ENCODE results near the gene GPC5.

DNA sequence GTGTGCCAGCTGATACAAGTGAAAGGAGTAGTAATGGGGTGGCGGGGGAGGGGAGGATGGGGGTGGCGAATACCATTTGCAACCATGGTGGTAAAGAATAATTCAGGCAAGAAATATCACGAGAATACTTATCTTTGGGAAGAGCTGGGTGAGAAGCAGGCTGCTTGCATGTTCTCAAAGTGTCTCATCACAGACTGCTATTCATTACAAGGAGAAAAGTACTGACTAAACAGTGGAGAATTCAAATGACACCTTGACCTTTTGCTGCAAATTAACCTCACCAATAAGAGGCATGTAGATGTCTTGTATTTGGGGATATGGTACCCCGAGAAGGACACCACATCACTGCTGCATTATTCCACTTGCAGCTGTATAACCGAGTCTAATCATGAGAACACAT, 1242.5 kb downstream of the GPC5 start:
- TF ChIP-seq NR2F2 (IDR thresholded peaks at IDR 0.05) = no peak
- TF ChIP-seq, protein P1, sequence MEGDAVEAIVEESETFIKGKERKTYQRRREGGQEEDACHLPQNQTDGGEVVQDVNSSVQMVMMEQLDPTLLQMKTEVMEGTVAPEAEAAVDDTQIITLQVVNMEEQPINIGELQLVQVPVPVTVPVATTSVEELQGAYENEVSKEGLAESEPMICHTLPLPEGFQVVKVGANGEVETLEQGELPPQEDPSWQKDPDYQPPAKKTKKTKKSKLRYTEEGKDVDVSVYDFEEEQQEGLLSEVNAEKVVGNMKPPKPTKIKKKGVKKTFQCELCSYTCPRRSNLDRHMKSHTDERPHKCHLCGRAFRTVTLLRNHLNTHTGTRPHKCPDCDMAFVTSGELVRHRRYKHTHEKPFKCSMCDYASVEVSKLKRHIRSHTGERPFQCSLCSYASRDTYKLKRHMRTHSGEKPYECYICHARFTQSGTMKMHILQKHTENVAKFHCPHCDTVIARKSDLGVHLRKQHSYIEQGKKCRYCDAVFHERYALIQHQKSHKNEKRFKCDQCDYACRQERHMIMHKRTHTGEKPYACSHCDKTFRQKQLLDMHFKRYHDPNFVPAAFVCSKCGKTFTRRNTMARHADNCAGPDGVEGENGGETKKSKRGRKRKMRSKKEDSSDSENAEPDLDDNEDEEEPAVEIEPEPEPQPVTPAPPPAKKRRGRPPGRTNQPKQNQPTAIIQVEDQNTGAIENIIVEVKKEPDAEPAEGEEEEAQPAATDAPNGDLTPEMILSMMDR (IDR thresholded peaks at IDR 0.05; ENCODE audit: low read depth, low read length, missing input control) = no peak
- no peak for TF ChIP-seq GABPA (IDR thresholded peaks at IDR 0.05 in 1 of 2, conservative IDR thresholded peaks at IDR 0.05 in 1 of 2)
- TF ChIP-seq SP1 (IDR thresholded peaks at IDR 0.05) = no peak
- TF ChIP-seq RXRA (IDR thresholded peaks at IDR 0.05) = no peak
- TF ChIP-seq RAD21 (IDR thresholded peaks at IDR 0.05) = no peak
- TF ChIP-seq, protein P2, sequence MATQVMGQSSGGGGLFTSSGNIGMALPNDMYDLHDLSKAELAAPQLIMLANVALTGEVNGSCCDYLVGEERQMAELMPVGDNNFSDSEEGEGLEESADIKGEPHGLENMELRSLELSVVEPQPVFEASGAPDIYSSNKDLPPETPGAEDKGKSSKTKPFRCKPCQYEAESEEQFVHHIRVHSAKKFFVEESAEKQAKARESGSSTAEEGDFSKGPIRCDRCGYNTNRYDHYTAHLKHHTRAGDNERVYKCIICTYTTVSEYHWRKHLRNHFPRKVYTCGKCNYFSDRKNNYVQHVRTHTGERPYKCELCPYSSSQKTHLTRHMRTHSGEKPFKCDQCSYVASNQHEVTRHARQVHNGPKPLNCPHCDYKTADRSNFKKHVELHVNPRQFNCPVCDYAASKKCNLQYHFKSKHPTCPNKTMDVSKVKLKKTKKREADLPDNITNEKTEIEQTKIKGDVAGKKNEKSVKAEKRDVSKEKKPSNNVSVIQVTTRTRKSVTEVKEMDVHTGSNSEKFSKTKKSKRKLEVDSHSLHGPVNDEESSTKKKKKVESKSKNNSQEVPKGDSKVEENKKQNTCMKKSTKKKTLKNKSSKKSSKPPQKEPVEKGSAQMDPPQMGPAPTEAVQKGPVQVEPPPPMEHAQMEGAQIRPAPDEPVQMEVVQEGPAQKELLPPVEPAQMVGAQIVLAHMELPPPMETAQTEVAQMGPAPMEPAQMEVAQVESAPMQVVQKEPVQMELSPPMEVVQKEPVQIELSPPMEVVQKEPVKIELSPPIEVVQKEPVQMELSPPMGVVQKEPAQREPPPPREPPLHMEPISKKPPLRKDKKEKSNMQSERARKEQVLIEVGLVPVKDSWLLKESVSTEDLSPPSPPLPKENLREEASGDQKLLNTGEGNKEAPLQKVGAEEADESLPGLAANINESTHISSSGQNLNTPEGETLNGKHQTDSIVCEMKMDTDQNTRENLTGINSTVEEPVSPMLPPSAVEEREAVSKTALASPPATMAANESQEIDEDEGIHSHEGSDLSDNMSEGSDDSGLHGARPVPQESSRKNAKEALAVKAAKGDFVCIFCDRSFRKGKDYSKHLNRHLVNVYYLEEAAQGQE (IDR thresholded peaks at IDR 0.05) = no peak
- TF ChIP-seq, protein P3, sequence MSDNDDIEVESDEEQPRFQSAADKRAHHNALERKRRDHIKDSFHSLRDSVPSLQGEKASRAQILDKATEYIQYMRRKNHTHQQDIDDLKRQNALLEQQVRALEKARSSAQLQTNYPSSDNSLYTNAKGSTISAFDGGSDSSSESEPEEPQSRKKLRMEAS (IDR thresholded peaks at IDR 0.05) = no peak
- TF ChIP-seq TAF1 (conservative IDR thresholded peaks at IDR 0.05) = no peak
- TF ChIP-seq YY1 (IDR thresholded peaks at IDR 0.05) = no peak
- no peak for TF ChIP-seq JUND (IDR thresholded peaks at IDR 0.05)
- TF ChIP-seq, protein P4, sequence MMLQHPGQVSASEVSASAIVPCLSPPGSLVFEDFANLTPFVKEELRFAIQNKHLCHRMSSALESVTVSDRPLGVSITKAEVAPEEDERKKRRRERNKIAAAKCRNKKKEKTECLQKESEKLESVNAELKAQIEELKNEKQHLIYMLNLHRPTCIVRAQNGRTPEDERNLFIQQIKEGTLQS (IDR thresholded peaks at IDR 0.05) = no peak
- no peak for TF ChIP-seq EGR1 (IDR thresholded peaks at IDR 0.05; ENCODE audit: low read depth in 2 of 2)
